GM13976 (cell line): Measurements from ENCODE around the gene ARHGAP32.

Source experiments
- DNase-seq: peaks from one replicate; pipeline ENCODE4 v3.0.0; 2012; ENCODE audit warnings: low spot score
- in situ Hi-C: fragments of 300-500 bp; cut with MboI; formaldehyde crosslinking; loops from one replicate; pipeline ENCODE4 v1.12.0; 2022; ENCODE audit warnings: low sequenced_read_pairs, mixed read lengths, inconsistent platforms; ENCODE audit not compliant: unreplicated experiment
- TF ChIP-seq, protein P1 (sequence below): IDR thresholded peaks from 2 replicates; pipeline ENCODE4 v1.5.1; 2012; ENCODE audit warnings: borderline replicate concordance, mild to moderate bottlenecking; ENCODE audit not compliant: insufficient read depth; ENCODE audit errors: extremely low read depth, missing control alignments, control extremely low read depth

ARHGAP32 gene

DNA sequence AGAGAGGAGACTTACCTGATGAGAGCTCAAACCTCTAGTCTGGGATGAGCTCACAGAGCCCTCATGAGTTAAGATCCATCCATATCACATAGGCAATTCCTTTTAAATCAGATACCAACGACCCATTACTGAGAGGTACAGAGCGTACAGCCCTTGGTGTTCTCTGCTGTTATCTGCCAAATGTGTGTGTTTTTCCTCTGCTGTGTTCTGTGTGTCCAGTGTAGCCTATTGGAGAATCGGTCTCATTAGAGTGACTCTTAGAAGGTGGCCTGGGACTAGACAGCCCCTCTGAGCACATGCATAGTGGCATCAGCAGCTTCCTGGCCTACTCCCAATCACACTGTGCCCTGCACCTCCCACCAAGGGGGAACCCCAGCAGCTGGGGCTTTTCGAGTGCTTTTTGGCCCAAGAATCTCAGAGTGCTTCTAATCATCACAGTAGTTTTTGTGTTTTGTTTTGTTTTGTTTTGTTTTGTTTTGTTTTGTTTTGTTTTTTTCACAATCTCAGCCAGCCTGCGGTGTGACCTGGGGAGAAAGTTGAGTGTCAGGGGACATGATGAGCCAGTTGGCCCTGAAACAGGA lies 274.9 kb downstream of the ARHGAP32 start:
- DNase-seq, result no peak
- in situ Hi-C loops, result no loop called here
- TF ChIP-seq, protein P1, sequence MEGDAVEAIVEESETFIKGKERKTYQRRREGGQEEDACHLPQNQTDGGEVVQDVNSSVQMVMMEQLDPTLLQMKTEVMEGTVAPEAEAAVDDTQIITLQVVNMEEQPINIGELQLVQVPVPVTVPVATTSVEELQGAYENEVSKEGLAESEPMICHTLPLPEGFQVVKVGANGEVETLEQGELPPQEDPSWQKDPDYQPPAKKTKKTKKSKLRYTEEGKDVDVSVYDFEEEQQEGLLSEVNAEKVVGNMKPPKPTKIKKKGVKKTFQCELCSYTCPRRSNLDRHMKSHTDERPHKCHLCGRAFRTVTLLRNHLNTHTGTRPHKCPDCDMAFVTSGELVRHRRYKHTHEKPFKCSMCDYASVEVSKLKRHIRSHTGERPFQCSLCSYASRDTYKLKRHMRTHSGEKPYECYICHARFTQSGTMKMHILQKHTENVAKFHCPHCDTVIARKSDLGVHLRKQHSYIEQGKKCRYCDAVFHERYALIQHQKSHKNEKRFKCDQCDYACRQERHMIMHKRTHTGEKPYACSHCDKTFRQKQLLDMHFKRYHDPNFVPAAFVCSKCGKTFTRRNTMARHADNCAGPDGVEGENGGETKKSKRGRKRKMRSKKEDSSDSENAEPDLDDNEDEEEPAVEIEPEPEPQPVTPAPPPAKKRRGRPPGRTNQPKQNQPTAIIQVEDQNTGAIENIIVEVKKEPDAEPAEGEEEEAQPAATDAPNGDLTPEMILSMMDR, result no peak

DNA sequence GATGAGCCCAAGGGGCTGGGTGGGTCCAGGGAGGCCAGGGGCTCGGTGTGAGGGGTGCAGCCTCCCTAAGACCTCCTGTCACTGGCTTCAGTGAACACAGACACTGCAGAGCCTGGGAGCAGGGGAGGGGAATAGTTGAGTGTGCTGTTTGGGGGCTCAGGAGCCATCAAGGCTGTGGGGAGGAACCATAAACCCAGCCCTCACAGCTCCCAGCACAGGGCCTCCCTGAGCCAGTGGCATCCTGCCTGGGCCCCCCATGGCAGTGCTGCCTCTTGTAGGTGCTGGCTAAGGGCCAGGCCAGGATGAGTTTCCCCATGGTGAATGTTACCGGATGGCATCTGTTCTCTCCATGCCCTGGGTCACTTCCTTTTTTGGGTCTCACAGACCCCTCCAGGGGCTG lies 275.4 kb downstream of the ARHGAP32 start:
- no peak for DNase-seq
- TF ChIP-seq, protein P1, result no peak
- in situ Hi-C loops, result no loop called here

DNA sequence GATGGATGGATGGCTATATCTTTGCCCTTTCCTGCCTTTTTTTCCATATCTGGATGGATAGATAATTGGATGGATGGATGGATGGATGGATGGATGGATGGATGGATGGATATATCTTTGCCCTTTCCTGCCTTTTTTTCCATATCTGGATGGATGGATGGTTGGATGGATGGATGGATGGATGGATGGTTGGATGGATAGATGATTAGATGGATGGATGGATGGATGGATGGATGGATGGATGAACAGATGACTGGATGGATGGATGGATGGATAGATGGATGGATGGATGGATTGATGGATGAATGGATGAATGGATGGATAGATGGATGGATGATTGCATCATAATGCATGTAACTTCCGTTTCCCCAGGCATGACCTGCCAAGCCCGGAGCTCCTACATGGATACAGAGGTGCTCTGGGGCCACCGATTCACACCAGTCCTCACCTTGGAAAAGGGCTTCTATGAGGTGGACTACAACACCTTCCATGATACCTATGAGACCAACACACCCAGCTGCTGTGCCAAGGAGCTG lies 276.0 kb downstream of the ARHGAP32 start:
- TF ChIP-seq, protein P1, result no peak
- DNase-seq, result no peak
- in situ Hi-C loops, result no loop called here

DNA sequence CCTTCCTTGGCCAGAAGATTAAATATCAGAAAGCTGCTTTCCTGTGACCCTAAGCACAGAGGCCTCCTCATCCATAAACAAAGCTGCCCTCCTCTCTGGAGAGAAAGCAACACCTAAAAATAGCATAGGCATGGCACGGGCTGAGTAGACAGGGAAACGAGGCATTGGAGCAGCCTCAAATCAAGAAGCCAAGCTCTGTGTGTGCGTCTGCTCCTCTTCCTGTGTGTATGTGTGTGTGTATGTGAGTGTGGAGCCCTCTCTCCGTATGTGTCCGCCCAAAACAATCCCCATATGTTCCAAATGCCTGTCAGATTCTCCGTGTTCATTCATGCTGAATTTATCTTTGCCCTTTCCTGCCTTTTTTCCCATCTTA lies 277.0 kb downstream of the ARHGAP32 start:
- TF ChIP-seq, protein P1, result no peak
- in situ Hi-C loops, result no loop called here
- no peak for DNase-seq
